ENCODE measurements around the gene C1orf21. TPM values are rescaled to one million over a fixed set of nuclear protein-coding genes. Genes with fewer than 3 reads are reported as not detected.

C1orf21 gene
- total RNA-seq, 1 donor, result 17.0 TPM

- no peaks in the 10 kb centered on the region for H3K36me3 ChIP-seq (ENCODE audit: insufficient read depth, low read length)
- no peak overlapping the region for H3K4me3 ChIP-seq (ENCODE audit: insufficient read depth, low read length)
- no peaks in the 10 kb centered on the region for H3K4me1 ChIP-seq (ENCODE audit: insufficient read depth, low read length)
- no peak overlapping the region for H2AFZ ChIP-seq (ENCODE audit: low read length)
- no peak overlapping the region for H3K27ac ChIP-seq (ENCODE audit: low read depth, low read length)
- no peak overlapping the region for H3K4me2 ChIP-seq (ENCODE audit: insufficient read depth, low read length)
- no peaks in the 10 kb centered on the region for H4K20me1 ChIP-seq (ENCODE audit: insufficient read depth, low read length)
- H3K79me2 ChIP-seq (ENCODE audit: insufficient read depth, low read length), result no peaks in the 10 kb centered on the region
- H3K27me3 ChIP-seq (ENCODE audit: insufficient read depth, low read length), result no peaks in the 10 kb centered on the region
- TF ChIP-seq CTCF (IDR thresholded peaks at IDR 0.05; ENCODE audit: extremely low read depth, low read depth, low read length), result no peak
- H3K9me3 ChIP-seq (ENCODE audit: low read depth, low read length), result no peaks in the 10 kb centered on the region
- DNase-seq (ENCODE audit: insufficient read length, low spot score, missing footprints), result no peak
Observed at GRCh38 chr1:184567637-184568036, 180.8 kb downstream of the C1orf21 start.

- Histone ChIP-seq H2AFZ (ENCODE audit: low read length) (no peak overlapping the region), H3K9me3 (ENCODE audit: low read depth, low read length) (no peaks in the 10 kb centered on the region), H4K20me1 (ENCODE audit: insufficient read depth, low read length) (no peaks in the 10 kb centered on the region), H3K27ac (ENCODE audit: low read depth, low read length) (no peak overlapping the region), H3K4me1 (ENCODE audit: insufficient read depth, low read length) (no peaks in the 10 kb centered on the region), H3K79me2 (ENCODE audit: insufficient read depth, low read length) (no peaks in the 10 kb centered on the region), H3K4me3 (ENCODE audit: insufficient read depth, low read length) (no peak overlapping the region), H3K27me3 (ENCODE audit: insufficient read depth, low read length) (no peaks in the 10 kb centered on the region), H3K4me2 (ENCODE audit: insufficient read depth, low read length) (no peak overlapping the region), H3K36me3 (ENCODE audit: insufficient read depth, low read length) (no peaks in the 10 kb centered on the region)
- no peak for TF ChIP-seq CTCF (IDR thresholded peaks at IDR 0.05; ENCODE audit: extremely low read depth, low read depth, low read length)
- no peak for DNase-seq (ENCODE audit: insufficient read length, low spot score, missing footprints)
Observed at GRCh38 chr1:184568148-184568547, 181.3 kb downstream of the C1orf21 start.

GRCh38 chr1:184569106-184569505 is 182.3 kb downstream of the C1orf21 start:
- no peak for TF ChIP-seq CTCF (IDR thresholded peaks at IDR 0.05; ENCODE audit: extremely low read depth, low read depth, low read length)
- H3K27ac ChIP-seq (ENCODE audit: low read depth, low read length), result no peak overlapping the region
- H4K20me1 ChIP-seq (ENCODE audit: insufficient read depth, low read length), result no peaks in the 10 kb centered on the region

GRCh38 chr1:184574588-184574987 is 187.8 kb downstream of the C1orf21 start:
- DNase-seq (ENCODE audit: insufficient read length, low spot score, missing footprints), result no peak
- Histone ChIP-seq H3K79me2 (ENCODE audit: insufficient read depth, low read length) (no peaks in the 10 kb centered on the region), H3K27ac (ENCODE audit: low read depth, low read length) (no peak overlapping the region), H3K27me3 (ENCODE audit: insufficient read depth, low read length) (no peaks in the 10 kb centered on the region), H3K4me3 (ENCODE audit: insufficient read depth, low read length) (no peak overlapping the region), H3K4me2 (ENCODE audit: insufficient read depth, low read length) (no peak overlapping the region), H3K4me1 (ENCODE audit: insufficient read depth, low read length) (no peaks in the 10 kb centered on the region), H3K9me3 (ENCODE audit: low read depth, low read length) (no peaks in the 10 kb centered on the region), H3K36me3 (ENCODE audit: insufficient read depth, low read length) (no peaks in the 10 kb centered on the region), H2AFZ (ENCODE audit: low read length) (peak overlapping the region; percentile 60), H4K20me1 (ENCODE audit: insufficient read depth, low read length) (no peaks in the 10 kb centered on the region)
- TF ChIP-seq CTCF (IDR thresholded peaks at IDR 0.05; ENCODE audit: extremely low read depth, low read depth, low read length), result no peak

More at GRCh38 chr1:184569106-184569505, 182.3 kb downstream of the C1orf21 start:
- no peaks in the 10 kb centered on the region for H3K79me2 ChIP-seq (ENCODE audit: insufficient read depth, low read length)
- H2AFZ ChIP-seq (ENCODE audit: low read length), result no peak overlapping the region
- H3K4me3 ChIP-seq (ENCODE audit: insufficient read depth, low read length), result no peak overlapping the region
- no peaks in the 10 kb centered on the region for H3K27me3 ChIP-seq (ENCODE audit: insufficient read depth, low read length)
- no peaks in the 10 kb centered on the region for H3K4me1 ChIP-seq (ENCODE audit: insufficient read depth, low read length)
- no peaks in the 10 kb centered on the region for H3K36me3 ChIP-seq (ENCODE audit: insufficient read depth, low read length)
- no peak overlapping the region for H3K4me2 ChIP-seq (ENCODE audit: insufficient read depth, low read length)
- H3K9me3 ChIP-seq (ENCODE audit: low read depth, low read length), result no peaks in the 10 kb centered on the region
- DNase-seq (ENCODE audit: insufficient read length, low spot score, missing footprints), result no peak
